Chondrocyte (in vitro differentiated cells): ENCODE data around the gene CALB2. TPM values are rescaled to one million over a fixed set of nuclear protein-coding genes. Genes with fewer than 3 reads are reported as not detected.
A peak's percentile ranks its signal among the peaks of the same experiment; 100 is the strongest.
"Not testable (repeated sequence)": the region's sequence is repeated elsewhere in the genome, so short reads cannot be mapped to it uniquely, and the experiment has no call there.

Experiments
- DNase-seq: peaks from one replicate; pipeline ENCODE4 v3.0.0; 2021; ENCODE audit warnings: mixed read lengths, low spot score
- H3K27ac Mint-ChIP-seq: one replicate; pipeline ENCODE4 v1.8.0; 2021; ENCODE audit warnings: mild to moderate bottlenecking, moderate library complexity, mixed read lengths; ENCODE audit not compliant: unreplicated experiment
- H3K27me3 Mint-ChIP-seq: 2 replicates; pipeline ENCODE4 v1.8.0; 2021; ENCODE audit warnings: low read depth, mixed read lengths
- H3K36me3 Mint-ChIP-seq: 2 replicates; pipeline ENCODE4 v1.8.0; 2021; ENCODE audit warnings: low read depth, mixed read lengths
- H3K4me1 Mint-ChIP-seq: 2 replicates; pipeline ENCODE4 v1.8.0; 2021; ENCODE audit warnings: low read depth, mild to moderate bottlenecking, mixed read lengths
- H3K4me3 Mint-ChIP-seq: one replicate; pipeline ENCODE4 v1.8.0; 2021; ENCODE audit warnings: mild to moderate bottlenecking, moderate library complexity, mixed read lengths; ENCODE audit not compliant: unreplicated experiment
- H3K9me3 Mint-ChIP-seq: 2 replicates; pipeline ENCODE4 v1.8.0; 2021; ENCODE audit warnings: low read depth, mixed read lengths
- long read RNA-seq: library from polyadenylated mRNA; stranded (forward); transcript quantifications from one replicate; pipeline ENCODE4 v2.0.0, GENCODE V29; 2021
- total RNA-seq: library from RNA; stranded (reverse); gene quantifications from 3 replicates; pipeline ENCODE4 v1.2.1, GENCODE V29; 2021
- TF ChIP-seq, protein P1 (sequence below): fragments of 200-600 bp; sonication (generic); IDR thresholded peaks from 2 replicates; pipeline ENCODE4 v1.5.0; 2021; ENCODE audit warnings: antibody characterized with exemption, mild to moderate bottlenecking, moderate library complexity

CALB2 gene, protein sequence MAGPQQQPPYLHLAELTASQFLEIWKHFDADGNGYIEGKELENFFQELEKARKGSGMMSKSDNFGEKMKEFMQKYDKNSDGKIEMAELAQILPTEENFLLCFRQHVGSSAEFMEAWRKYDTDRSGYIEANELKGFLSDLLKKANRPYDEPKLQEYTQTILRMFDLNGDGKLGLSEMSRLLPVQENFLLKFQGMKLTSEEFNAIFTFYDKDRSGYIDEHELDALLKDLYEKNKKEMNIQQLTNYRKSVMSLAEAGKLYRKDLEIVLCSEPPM
- total RNA-seq = 0.39 to 0.85 TPM in 2 of 3 replicates, not detected in the other
- long read RNA-seq, partial matches to known transcripts = 0 of 1 reads
- long read RNA-seq, other reads (novel, unspliced or antisense) = 0 of 1 reads

DNA sequence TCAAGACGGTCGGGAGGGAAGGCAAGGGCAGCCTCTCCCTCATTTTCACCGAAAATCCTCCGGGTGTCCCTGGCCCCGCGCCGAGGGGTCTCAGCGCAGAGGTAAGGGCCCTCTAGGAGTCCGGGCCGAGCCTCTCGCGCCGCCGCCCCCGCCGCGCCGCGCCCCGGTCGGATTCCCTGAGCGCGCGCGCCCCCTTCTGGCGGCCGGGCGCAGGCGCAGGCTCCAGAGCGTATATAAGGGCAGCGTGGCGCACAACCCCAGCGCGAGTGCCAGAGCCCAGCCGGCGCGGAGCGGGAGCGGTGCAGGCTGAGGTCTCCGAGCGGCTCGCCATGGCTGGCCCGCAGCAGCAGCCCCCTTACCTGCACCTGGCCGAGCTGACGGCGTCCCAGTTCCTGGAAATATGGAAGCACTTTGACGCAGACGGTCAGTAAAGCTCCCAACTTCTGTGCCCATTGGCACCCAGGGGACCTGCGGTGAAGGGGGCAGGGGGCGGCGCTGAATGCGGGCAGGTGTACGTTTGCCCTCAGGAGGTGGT is at the start of gene CALB2:
Gene CALB2, plus strand, starts transcription at position 260 of the 535 bp plus-strand sequence. Its CDS starts 70 bp downstream, at position 330.
- Mint-ChIP-seq H3K36me3 (no peaks in the 10 kb centered on the region), H3K27ac (no peak within 1 kb of the TSS), H3K9me3 (no peaks in the 10 kb centered on the region), H3K4me1 (peaks cover 11% of the 10 kb centered on the region), H3K4me3 (peak within 1 kb of the TSS; percentile 61), H3K27me3 (peaks cover 29% of the 10 kb centered on the region)
- no peak for DNase-seq
- TF ChIP-seq, protein P1, sequence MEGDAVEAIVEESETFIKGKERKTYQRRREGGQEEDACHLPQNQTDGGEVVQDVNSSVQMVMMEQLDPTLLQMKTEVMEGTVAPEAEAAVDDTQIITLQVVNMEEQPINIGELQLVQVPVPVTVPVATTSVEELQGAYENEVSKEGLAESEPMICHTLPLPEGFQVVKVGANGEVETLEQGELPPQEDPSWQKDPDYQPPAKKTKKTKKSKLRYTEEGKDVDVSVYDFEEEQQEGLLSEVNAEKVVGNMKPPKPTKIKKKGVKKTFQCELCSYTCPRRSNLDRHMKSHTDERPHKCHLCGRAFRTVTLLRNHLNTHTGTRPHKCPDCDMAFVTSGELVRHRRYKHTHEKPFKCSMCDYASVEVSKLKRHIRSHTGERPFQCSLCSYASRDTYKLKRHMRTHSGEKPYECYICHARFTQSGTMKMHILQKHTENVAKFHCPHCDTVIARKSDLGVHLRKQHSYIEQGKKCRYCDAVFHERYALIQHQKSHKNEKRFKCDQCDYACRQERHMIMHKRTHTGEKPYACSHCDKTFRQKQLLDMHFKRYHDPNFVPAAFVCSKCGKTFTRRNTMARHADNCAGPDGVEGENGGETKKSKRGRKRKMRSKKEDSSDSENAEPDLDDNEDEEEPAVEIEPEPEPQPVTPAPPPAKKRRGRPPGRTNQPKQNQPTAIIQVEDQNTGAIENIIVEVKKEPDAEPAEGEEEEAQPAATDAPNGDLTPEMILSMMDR = peak; percentile 96

DNA sequence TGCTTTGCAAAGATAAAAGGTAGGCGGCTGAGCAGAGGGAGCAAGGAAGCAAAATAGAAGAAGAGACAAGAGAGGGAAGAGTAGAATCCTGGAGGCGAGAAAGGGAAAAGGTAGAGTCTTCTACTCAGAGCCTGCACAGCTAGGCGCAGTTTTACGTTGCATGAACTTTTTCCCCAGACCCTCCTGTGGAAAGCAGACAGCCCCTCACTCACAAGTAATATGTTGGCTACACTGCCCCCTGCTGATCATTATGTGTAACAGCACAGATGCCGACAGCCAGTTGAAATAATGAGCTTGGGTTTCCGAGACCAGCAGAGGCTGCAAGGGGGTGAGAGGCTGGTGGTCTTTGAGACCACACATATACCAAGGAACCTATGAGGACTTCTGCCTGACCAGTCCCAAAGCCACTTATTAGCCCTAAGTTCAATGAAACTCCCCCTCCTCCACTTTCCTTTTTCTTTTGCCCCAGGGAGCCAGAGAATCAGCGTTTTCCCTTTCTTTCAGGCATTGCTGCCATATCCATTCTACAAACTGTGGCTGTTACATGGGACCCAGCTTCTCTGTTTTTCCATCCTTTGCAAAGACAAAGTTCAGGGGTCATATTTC is 46.9 kb upstream of the CALB2 start:
- no peak overlapping the region for H3K27ac Mint-ChIP-seq
- peaks cover 46% of the 10 kb centered on the region for H3K27me3 Mint-ChIP-seq
- DNase-seq = no peak
- H3K4me3 Mint-ChIP-seq = no peak overlapping the region
- H3K4me1 Mint-ChIP-seq = no peaks in the 10 kb centered on the region
- no peaks in the 10 kb centered on the region for H3K36me3 Mint-ChIP-seq
- TF ChIP-seq, protein P1 = peak; percentile 85
- H3K9me3 Mint-ChIP-seq = no peaks in the 10 kb centered on the region

DNA sequence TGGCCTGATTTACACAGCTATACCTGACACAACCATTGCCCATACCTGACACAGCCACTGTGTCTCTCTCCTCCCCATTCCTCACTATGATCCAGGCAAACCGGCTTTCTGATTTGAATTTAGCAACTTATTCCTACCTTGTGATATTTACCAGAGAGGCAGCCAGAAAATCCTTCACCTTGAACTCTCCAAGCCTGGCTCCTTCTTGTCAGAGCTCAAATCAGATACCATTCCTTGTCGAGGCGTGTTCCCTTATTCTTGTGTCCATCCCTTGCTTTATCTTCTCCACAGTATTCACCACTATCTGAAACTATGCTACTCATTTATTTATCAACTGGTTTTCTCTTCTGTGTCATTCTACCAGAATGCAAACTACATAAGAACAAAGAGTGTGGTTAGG is 44.9 kb upstream of the CALB2 start:
- not testable (repeated sequence) for H3K4me3 Mint-ChIP-seq

DNA sequence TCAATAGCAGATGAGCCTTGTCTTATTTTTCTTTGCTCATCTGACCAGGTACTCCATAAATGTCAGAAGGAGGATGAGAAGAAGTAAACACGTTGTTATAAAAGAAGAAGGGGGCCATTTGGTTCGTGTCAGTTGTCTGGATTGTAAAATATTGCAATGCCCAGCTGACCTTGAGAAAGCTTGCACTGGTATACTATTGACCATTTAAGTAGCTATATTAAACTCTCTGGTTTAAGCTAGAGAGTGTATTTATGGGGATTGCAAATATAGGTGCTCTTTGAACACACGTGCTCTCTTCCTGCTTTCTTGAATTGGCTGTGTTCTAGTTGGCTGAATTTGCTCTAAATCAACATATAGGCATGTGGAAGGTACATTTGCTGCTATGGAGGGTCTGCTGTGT is 43.3 kb upstream of the CALB2 start:
- H3K4me3 Mint-ChIP-seq = no peak overlapping the region
- H3K9me3 Mint-ChIP-seq = no peaks in the 10 kb centered on the region
- peaks cover 33% of the 10 kb centered on the region for H3K27me3 Mint-ChIP-seq
- no peak overlapping the region for H3K27ac Mint-ChIP-seq
- DNase-seq = no peak
- no peaks in the 10 kb centered on the region for H3K36me3 Mint-ChIP-seq
- H3K4me1 Mint-ChIP-seq = no peaks in the 10 kb centered on the region
- TF ChIP-seq, protein P1 = no peak

More for the DNA sequence above, 44.9 kb upstream of the CALB2 start:
- H3K27me3 Mint-ChIP-seq = peaks cover 45% of the 10 kb centered on the region
- not testable (repeated sequence) for H3K36me3 Mint-ChIP-seq, H3K4me1 Mint-ChIP-seq, H3K27ac Mint-ChIP-seq, H3K9me3 Mint-ChIP-seq, DNase-seq

DNA sequence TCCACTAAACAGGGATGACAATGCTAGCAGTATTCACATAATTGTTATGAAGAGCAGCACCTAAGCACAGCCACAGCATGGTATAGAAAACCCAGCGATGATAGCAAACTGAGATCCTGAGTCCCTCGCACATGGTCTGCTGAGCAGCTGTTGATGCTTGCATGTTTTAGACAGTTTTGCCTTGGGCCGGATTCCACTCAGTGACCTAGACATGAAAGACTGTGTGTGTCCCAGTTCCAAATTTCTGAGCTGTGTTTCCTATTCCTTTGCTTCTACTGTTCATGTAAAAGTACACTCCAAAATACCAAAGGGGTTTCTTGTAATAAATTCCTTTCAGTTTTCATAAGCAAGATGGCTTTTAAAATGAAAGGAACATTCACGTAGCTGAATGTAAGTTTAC is 38.5 kb upstream of the CALB2 start:
- Mint-ChIP-seq H3K4me3 (no peak overlapping the region), H3K27ac (no peak overlapping the region), H3K9me3 (peaks cover under 1% of the 10 kb centered on the region), H3K4me1 (no peaks in the 10 kb centered on the region), H3K36me3 (no peaks in the 10 kb centered on the region), H3K27me3 (peaks cover 4% of the 10 kb centered on the region)
- TF ChIP-seq, protein P1 = no peak
- no peak for DNase-seq
